GM12864 (cell line): ENCODE measurements around the gene CDH12.
"Not testable (repeated sequence)": the region's sequence is repeated elsewhere in the genome, so short reads cannot be mapped to it uniquely, and the experiment has no call there.

Experiments used
- DNase-seq: peaks from one replicate; pipeline ENCODE4 v3.0.0-alpha.2; 2011; ENCODE audit warnings: low read depth
- H3K4me3 ChIP-seq: 2 replicates; pipeline ENCODE4 v1.5.1; 2011; ENCODE audit warnings: mild to moderate bottlenecking, low read depth, low read length, control low read depth
- TF ChIP-seq, protein P1 (sequence below): IDR thresholded peaks from 2 replicates; pipeline ENCODE4 v1.5.1; 2011; ENCODE audit warnings: low read depth, mild to moderate bottlenecking, moderate library complexity, low read length, control low read depth, inconsistent platforms; ENCODE audit errors: missing control alignments

Gene CDH12

GRCh38 chr5:22053195-22053594 is 799.9 kb downstream of the CDH12 start:
- DNase-seq: no peak
- TF ChIP-seq, protein P1, sequence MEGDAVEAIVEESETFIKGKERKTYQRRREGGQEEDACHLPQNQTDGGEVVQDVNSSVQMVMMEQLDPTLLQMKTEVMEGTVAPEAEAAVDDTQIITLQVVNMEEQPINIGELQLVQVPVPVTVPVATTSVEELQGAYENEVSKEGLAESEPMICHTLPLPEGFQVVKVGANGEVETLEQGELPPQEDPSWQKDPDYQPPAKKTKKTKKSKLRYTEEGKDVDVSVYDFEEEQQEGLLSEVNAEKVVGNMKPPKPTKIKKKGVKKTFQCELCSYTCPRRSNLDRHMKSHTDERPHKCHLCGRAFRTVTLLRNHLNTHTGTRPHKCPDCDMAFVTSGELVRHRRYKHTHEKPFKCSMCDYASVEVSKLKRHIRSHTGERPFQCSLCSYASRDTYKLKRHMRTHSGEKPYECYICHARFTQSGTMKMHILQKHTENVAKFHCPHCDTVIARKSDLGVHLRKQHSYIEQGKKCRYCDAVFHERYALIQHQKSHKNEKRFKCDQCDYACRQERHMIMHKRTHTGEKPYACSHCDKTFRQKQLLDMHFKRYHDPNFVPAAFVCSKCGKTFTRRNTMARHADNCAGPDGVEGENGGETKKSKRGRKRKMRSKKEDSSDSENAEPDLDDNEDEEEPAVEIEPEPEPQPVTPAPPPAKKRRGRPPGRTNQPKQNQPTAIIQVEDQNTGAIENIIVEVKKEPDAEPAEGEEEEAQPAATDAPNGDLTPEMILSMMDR: no peak
- H3K4me3 ChIP-seq: no peak overlapping the region

DNA sequence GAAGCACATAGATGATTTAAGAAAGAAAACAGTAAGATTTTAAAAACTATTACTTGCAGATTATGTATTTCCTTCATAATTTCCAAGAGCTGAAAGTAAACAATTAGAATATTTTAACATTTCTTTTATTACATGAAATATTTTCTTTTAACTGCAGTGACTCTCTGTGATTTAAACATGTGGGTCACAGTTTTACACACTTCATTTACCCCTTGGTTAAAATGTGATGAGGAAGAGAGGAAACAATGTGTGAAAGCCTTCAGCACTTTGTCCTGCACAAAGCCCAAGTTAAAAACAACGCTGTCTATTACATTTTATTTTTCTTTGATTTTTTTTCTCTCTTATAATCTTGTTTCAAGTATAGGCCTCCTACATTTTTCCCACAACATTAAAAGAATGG is 801.3 kb downstream of the CDH12 start:
- TF ChIP-seq, protein P1: no peak
- H3K4me3 ChIP-seq: no peak overlapping the region
- DNase-seq: no peak

DNA sequence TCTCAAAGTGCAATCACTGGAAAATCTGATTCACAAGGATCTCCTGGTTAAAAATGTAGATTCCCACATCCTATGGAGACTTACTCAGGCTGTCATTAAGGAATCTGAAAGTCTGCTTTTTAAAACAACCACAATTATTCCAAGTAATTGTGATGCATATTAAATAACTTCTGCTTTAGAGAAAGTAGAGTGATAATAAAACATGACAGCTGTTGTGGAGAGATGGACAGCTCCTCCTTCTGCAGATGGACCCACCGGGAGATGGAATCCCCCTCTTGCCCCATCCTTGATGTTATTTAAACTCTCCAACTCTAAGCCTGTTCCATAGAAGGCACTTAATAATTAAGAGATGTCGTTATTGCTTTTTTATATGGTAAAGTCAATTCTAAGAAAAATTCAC is 802.2 kb downstream of the CDH12 start:
- DNase-seq: no peak
- TF ChIP-seq, protein P1: no peak
- H3K4me3 ChIP-seq: no peak overlapping the region

GRCh38 chr5:22044229-22044628 is 808.9 kb downstream of the CDH12 start:
- H3K4me3 ChIP-seq: no peak overlapping the region
- DNase-seq: no peak
- TF ChIP-seq, protein P1: no peak

DNA sequence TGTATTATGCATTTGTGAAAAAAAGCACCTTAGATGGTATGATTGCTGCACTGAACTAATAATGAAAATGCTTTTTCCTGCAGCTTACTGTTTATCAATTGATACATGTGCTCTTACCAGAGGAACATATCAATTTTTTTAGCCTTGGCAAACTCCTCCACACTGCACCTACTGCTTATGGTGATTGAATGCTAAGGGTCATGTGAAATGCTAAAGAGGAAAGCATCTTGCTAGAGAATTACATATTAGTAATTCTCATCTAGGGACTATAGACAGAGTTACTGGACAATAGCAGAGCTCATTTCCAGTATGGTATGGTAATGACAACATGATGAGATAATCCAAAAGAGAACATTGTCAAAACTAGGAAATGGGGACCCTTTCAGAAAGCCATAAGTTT is 817.1 kb downstream of the CDH12 start:
- no peak overlapping the region for H3K4me3 ChIP-seq
- DNase-seq: no peak
- TF ChIP-seq, protein P1: no peak

GRCh38 chr5:22033066-22033465 is 820.1 kb downstream of the CDH12 start:
- H3K4me3 ChIP-seq: no peak overlapping the region
- DNase-seq: no peak
- TF ChIP-seq, protein P1: no peak

DNA sequence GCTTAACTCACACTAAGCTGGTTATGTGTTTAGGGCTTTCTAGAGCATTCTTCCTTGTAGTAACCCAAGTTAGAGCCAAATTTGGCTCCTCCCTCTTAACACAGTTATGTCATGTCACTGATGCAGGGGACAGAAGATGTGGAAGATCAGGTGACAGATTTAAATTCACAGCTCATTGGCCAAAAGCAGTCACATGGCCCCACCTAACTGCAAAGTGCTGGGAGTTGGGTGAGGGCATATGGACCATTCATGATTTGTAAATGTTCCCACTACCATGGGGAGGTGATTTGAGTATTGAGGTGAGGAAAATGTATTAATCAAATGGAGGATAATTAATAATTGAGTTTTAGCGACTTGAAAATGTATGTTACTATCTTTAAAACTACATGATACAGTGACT is 829.4 kb downstream of the CDH12 start:
- H3K4me3 ChIP-seq: no peak overlapping the region
- no peak for DNase-seq
- TF ChIP-seq, protein P1: no peak

DNA sequence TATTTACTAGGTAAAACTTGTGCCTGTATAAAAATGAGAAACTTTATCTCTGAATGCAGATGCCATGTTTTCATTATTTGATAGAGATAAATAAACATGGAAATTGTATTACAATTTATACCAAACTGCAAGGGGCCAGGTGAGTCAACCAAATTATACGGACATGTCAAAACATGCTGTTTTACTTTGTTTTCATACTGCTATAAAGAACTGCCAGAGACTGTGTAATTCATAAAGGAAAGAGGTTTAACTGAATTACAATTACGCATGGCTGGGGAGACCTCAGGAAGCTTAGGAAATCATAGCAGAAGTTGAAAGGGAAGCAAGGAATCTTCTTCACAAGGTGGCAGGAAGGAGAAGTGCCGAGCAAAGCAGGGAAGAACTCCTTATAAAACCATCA is 840.3 kb downstream of the CDH12 start:
- H3K4me3 ChIP-seq, DNase-seq: not testable (repeated sequence)

- not testable (repeated sequence) for H3K4me3 ChIP-seq
These were observed 842.3 kb downstream of the CDH12 start for GRCh38 chr5:22010808-22011207.

DNA sequence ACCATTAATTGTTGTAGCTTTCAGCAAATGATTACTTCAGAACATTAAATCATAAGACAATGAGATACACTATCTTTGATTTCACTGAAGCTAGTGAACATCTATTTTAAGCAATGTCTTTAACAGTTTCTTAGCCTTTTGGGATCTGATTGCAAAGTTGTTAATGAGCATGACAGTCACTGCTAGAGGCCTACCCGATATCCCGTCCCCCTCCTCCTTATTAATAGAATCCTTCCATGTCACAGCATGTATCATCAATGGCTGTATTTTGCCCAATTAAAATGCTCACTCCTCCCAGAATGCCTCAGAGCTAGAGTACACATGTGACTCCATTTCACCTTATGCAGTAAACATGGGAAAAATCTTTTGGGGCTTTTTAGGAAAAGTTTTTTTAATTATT is 852.0 kb downstream of the CDH12 start:
- not testable (repeated sequence) for H3K4me3 ChIP-seq, DNase-seq

More at GRCh38 chr5:22010808-22011207, 842.3 kb downstream of the CDH12 start:
- DNase-seq: not testable (repeated sequence)

DNA sequence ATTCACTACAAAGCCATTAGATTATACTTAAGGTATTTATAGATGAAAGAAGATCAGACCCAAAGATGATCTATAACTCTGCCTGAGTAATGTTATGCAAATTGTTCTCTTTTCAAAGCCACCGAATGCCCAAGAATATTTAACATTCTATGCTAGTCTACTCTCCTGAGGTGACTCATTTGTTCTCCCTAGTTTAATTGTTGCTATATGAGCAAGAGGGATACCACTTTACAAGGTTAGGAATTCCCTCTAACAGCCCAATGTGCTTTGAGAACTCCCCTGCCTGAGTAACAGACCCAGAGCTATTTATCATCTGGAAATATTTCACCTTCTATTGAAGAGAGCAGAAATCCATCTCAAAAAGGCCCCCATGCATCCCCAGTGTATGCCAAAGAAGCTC is 867.3 kb downstream of the CDH12 start:
- not testable (repeated sequence) for H3K4me3 ChIP-seq, DNase-seq
